DMS79 (cell line): ENCODE data around the gene ABI2.

Experiments
- DNase-seq: peaks from one replicate; lab custom pipeline; 2025; lab: John Stamatoyannopoulos, UW

The ABI2 gene

DNA sequence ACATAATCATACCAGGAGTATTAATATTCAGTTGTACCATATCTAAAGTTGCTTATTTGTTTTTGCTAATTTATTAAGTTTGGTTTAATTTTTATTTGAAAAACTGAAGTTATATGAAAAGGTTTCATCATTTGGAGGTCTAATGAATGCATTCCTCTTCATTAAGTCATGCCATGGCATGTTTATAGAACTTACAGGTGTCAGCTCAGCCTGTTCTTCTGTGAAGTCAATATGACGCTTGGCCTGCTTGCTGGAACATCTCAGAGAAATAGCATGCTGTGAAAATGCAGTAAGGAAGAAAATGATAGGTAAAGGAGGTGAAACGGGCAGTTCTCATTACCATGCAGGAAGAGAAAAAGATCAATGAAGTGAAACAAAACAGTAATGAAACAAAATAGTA, 148.7 kb downstream of the ABI2 start:
- DNase-seq = no peak

DNA sequence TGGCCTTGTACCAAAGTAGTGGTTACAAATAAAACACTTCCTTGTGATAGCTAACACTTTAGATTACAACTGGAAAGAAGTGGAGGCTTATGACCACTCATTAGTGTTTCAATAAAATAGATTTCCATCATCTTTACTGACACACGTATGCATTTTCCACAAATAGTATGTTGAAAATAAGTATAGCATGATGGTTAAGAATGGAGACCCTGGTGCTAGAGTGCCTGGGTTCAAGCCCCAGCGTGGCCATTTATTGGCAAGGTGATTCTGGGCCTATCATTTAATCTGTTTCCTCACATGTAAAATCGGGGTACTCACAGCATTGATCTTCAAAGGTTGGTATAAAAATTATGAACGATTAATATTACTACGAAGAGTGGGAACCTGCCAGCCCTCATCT, 152.4 kb downstream of the ABI2 start:
- no peak for DNase-seq

DNA sequence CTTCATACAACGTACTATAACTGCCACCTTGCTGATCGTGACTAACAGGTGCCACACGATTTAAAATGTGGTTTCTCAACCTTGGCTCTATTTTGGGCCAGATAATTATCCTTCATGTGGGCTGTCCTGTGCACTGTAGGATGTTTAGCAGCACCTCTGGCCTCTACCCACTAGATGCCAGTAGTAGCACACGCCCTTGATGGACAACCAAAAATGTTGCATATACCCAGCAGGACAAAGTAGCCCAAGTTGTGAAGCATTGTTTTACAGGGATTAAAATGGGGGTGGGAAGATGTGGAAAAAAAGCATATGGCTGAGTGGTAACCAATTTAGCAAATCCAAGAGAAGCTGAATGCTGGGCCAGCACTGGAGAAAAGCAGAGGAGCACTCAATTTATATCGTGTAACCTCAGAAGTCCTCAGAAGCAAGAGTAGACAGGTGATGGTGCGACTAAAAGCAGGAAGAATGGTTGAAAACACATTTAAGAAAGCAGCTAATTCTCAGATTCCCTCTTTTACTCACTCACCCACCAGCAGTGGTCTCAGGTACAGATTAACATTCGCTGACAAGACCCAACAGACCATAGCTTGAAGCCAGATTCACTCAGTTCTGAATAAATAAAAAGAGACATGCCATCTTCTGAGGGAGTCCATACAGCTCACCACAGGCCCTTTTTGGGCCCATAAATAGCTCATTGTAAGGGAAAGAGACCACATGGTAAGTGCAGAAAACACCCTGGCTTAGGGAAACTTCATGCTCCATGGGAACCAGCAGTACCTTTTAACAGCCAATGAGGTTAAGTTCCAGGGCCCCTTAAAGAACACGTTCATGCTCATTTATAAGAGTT, 156.3 kb downstream of the ABI2 start:
- DNase-seq = no peak

DNA sequence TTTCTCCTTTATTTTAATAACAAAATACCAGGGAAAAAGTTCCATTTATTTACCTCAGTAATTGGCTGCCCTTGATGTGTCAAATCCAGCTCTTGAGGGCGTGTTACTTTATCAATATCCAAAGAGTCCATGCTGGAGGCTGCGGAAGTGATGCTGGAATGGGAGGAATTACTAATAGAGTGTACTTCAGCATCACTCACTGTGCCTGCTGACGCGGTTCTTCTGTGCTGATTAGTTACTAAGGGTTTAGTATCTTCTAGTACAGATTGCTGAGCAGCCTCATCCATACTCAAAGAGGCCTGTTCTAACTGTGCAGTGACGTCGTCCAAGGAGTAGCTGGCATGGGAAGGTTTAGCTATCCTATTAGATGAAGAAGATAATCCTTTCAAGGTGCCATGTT, 161.3 kb downstream of the ABI2 start:
- no peak for DNase-seq

DNA sequence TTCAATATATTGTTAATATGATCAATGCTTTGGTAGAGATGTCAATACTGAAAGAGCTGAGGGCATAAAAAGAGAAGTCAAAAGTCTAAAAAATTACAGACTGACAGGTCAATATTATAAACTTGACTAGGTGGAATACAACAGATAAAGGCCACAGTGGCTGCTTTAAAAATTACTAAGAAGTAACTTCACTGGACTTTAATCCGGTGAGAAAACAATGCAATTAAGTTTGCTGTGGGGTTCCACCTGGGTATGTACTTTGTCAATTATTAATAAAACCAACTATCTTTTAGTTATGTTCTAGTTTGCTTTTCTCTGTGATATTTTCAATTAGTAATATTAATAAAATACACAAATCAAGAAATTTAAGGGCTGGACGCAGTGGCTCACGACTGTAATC, 162.2 kb downstream of the ABI2 start:
- no peak for DNase-seq

DNA sequence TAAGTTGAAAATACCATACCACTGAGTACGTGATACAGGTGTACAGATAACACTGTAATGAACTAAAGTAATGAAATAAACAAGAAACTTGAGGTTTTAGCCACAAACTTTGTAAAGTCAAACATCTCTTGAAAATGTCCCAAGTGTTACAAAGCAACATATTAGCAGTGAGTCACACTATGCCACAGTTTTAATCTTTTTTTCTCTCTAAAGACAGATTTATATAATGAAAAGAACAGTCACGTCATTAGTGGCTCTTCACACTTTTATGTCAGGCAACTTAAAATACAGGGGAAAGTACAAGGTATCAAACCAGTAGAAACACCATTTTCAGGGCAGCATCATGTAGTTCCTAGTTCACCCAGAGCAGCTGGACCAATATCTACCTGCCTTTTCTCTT, 164.8 kb downstream of the ABI2 start:
- no peak for DNase-seq
